ENCODE results near the gene GATD1. TPM values are rescaled to one million over a fixed set of nuclear protein-coding genes. Genes with fewer than 3 reads are reported as not detected.

Gene GATD1
- total RNA-seq, 1 donor from 2014 or later, result 17.4 TPM

GRCh38 chr11:815675-816432 is 38.6 kb upstream of the GATD1 start:
- DNase-seq (no peak), ATAC-seq (ENCODE audit: poor library complexity) (no peak)
- intact Hi-C loops (cut with DNase I), result no loop called here

- ATAC-seq (ENCODE audit: poor library complexity) (no peak), DNase-seq (no peak)
Measured at GRCh38 chr11:813456-814096, 36.3 kb upstream of the GATD1 start.

GRCh38 chr11:813072-813455 is 35.8 kb upstream of the GATD1 start:
- DNase-seq, result no peak
- intact Hi-C loops (cut with DNase I), result no loop called here
- ATAC-seq (ENCODE audit: poor library complexity), result no peak

More at GRCh38 chr11:813456-814096, 36.3 kb upstream of the GATD1 start:
- intact Hi-C loops (cut with DNase I), result no loop called here

GRCh38 chr11:812390-812789 is 35.1 kb upstream of the GATD1 start:
- no peak for DNase-seq
- no peak for ATAC-seq (ENCODE audit: poor library complexity)
- intact Hi-C loops (cut with DNase I), result no loop called here

GRCh38 chr11:811446-812245 is 34.4 kb upstream of the GATD1 start:
- no peak for DNase-seq
- no peak for ATAC-seq (ENCODE audit: poor library complexity)
- intact Hi-C loops (cut with DNase I), result no loop called here

- DNase-seq, result no peak
- intact Hi-C loops (cut with DNase I), result no loop called here
- no peak for ATAC-seq (ENCODE audit: poor library complexity)
Measured at GRCh38 chr11:810040-810567, 32.8 kb upstream of the GATD1 start.

- intact Hi-C loops (cut with DNase I), result no loop called here
- DNase-seq (peak; percentile 99), ATAC-seq (ENCODE audit: poor library complexity) (peak; percentile 94)
Measured at GRCh38 chr11:809287-810039, 32.2 kb upstream of the GATD1 start, which contains the start of gene RPLP2. Gene RPLP2, plus strand, starts transcription at chr11:809967. Its CDS starts 268 bp downstream, at chr11:810235.

- intact Hi-C loops (cut with DNase I), result no loop called here
- ATAC-seq (ENCODE audit: poor library complexity), result no peak
- no peak for DNase-seq
Measured at GRCh38 chr11:808427-809286, 31.4 kb upstream of the GATD1 start.

GRCh38 chr11:804599-804964 is 27.3 kb upstream of the GATD1 start:
- ATAC-seq (ENCODE audit: poor library complexity), result no peak
- DNase-seq, result no peak
- intact Hi-C loops (cut with DNase I), result no loop called here

GRCh38 chr11:803770-804598 is 26.7 kb upstream of the GATD1 start:
- ATAC-seq (ENCODE audit: poor library complexity) (no peak), DNase-seq (no peak)
- intact Hi-C loops (cut with DNase I), result no loop called here

- DNase-seq (no peak), ATAC-seq (ENCODE audit: poor library complexity) (no peak)
- intact Hi-C loops (cut with DNase I), result no loop called here
Measured at GRCh38 chr11:803467-803742, 26.1 kb upstream of the GATD1 start.

GRCh38 chr11:802693-803466 is 25.6 kb upstream of the GATD1 start:
- no peak for DNase-seq
- intact Hi-C loops (cut with DNase I), result no loop called here
- ATAC-seq (ENCODE audit: poor library complexity), result no peak

- intact Hi-C loops (cut with DNase I), result no loop called here
- DNase-seq, result no peak
- no peak for ATAC-seq (ENCODE audit: poor library complexity)
Measured at GRCh38 chr11:802018-802617, 24.8 kb upstream of the GATD1 start.

GRCh38 chr11:801097-801780 is 24.0 kb upstream of the GATD1 start:
- DNase-seq, result no peak
- intact Hi-C loops (cut with DNase I), result no loop called here
- ATAC-seq (ENCODE audit: poor library complexity), result no peak

- intact Hi-C loops (cut with DNase I), result no loop called here
- no peak for DNase-seq
- ATAC-seq (ENCODE audit: poor library complexity), result no peak
Measured at GRCh38 chr11:800473-800872, 23.2 kb upstream of the GATD1 start.

Data from Right ventricle myocardium superior (tissue), 1 donor.